H9 (cell line): Measurements from ENCODE around the gene ADAMTS16. TPM values are rescaled to one million over a fixed set of nuclear protein-coding genes. Genes with fewer than 3 reads are reported as not detected.

Experiments used
- DNase-seq: peaks from one replicate; pipeline ENCODE4 v3.0.0-alpha.2; 2017
- H2AFZ ChIP-seq: one replicate; pipeline ENCODE4 v1.6.1; 2013; ENCODE audit warnings: mild to moderate bottlenecking, low read length, control low read depth, moderate library complexity
- H2AK5ac ChIP-seq: 2 replicates; pipeline ENCODE4 v1.6.1; 2013; ENCODE audit warnings: low read length, control low read depth, mixed read lengths; ENCODE audit not compliant: insufficient read length
- H2BK120ac ChIP-seq: one replicate; pipeline ENCODE4 v1.6.1; 2013; ENCODE audit warnings: low read depth, mild to moderate bottlenecking, low read length, control low read depth, inconsistent platforms; ENCODE audit not compliant: poor library complexity, severe bottlenecking
- H2BK12ac ChIP-seq: 2 replicates; pipeline ENCODE4 v1.6.1; 2013; ENCODE audit warnings: low read length, control low read depth, mixed read lengths, low read depth; ENCODE audit not compliant: insufficient read length
- H2BK15ac ChIP-seq: 2 replicates; pipeline ENCODE4 v1.6.1; 2013; ENCODE audit warnings: low read depth, low read length, control low read depth
- H2BK20ac ChIP-seq: one replicate; pipeline ENCODE4 v1.6.1; 2013; ENCODE audit warnings: low read depth, mild to moderate bottlenecking, low read length, control low read depth, inconsistent platforms; ENCODE audit not compliant: poor library complexity, severe bottlenecking
- H2BK5ac ChIP-seq: 2 replicates; pipeline ENCODE4 v1.6.1; 2013; ENCODE audit warnings: low read length, control low read depth, mixed read lengths; ENCODE audit not compliant: insufficient read length
- H3K14ac ChIP-seq: 2 replicates; pipeline ENCODE4 v1.6.1; 2013; ENCODE audit warnings: low read length, control low read depth; ENCODE audit not compliant: insufficient read depth
- H3K18ac ChIP-seq: 2 replicates; pipeline ENCODE4 v1.6.1; 2013; ENCODE audit warnings: low read depth, mild to moderate bottlenecking, mixed read lengths, low read length, control low read depth; ENCODE audit not compliant: insufficient read length
- H3K23ac ChIP-seq: 2 replicates; pipeline ENCODE4 v1.6.1; 2013; ENCODE audit warnings: low read length, control low read depth, mixed read lengths, low read depth; ENCODE audit not compliant: insufficient read length
- H3K23me2 ChIP-seq: 2 replicates; pipeline ENCODE4 v1.6.1; 2013; ENCODE audit warnings: low read depth, mild to moderate bottlenecking, mixed read lengths, low read length, control low read depth; ENCODE audit not compliant: insufficient read length, poor library complexity, severe bottlenecking
- H3K27ac ChIP-seq: 2 replicates; pipeline ENCODE4 v1.5.1; 2013; ENCODE audit warnings: low read length, control low read depth, mixed read lengths, low read depth; ENCODE audit not compliant: insufficient read length
- H3K27me3 ChIP-seq: 2 replicates; pipeline ENCODE4 v1.6.1; 2013; ENCODE audit warnings: low read length, control low read depth, inconsistent platforms; ENCODE audit not compliant: insufficient read depth
- H3K4ac ChIP-seq: 2 replicates; pipeline ENCODE4 v1.6.1; 2013; ENCODE audit warnings: low read depth, mild to moderate bottlenecking, control low read depth, inconsistent platforms, low read length, moderate library complexity
- H3K4me1 ChIP-seq: 2 replicates; pipeline ENCODE4 v1.6.1; 2013; ENCODE audit warnings: low read length, control low read depth, inconsistent platforms; ENCODE audit not compliant: insufficient read depth
- H3K4me2 ChIP-seq: 2 replicates; pipeline ENCODE4 v1.6.1; 2013; ENCODE audit warnings: low read length, control low read depth, mixed read lengths; ENCODE audit not compliant: insufficient read length, insufficient read depth
- H3K56ac ChIP-seq: 2 replicates; pipeline ENCODE4 v1.6.1; 2013; ENCODE audit warnings: low read depth, mild to moderate bottlenecking, mixed read lengths, low read length, control low read depth; ENCODE audit not compliant: insufficient read length
- H3K79me1 ChIP-seq: 2 replicates; pipeline ENCODE4 v1.6.1; 2013; ENCODE audit warnings: low read depth, mild to moderate bottlenecking, moderate library complexity, low read length, control low read depth, inconsistent platforms; ENCODE audit not compliant: insufficient read depth, poor library complexity, severe bottlenecking
- H3K79me2 ChIP-seq: 2 replicates; pipeline ENCODE4 v1.6.1; 2013; ENCODE audit warnings: low read length, control low read depth, inconsistent platforms; ENCODE audit not compliant: insufficient read depth
- H3K9ac ChIP-seq: 2 replicates; pipeline ENCODE4 v1.6.1; 2013; ENCODE audit warnings: low read length, control low read depth, mixed read lengths; ENCODE audit not compliant: insufficient read length; ENCODE audit errors: extremely low read depth
- H3K9me3 ChIP-seq: one replicate; pipeline ENCODE4 v1.6.1; 2013; ENCODE audit warnings: low read depth, low read length, inconsistent platforms; ENCODE audit not compliant: control insufficient read depth
- H3T11ph ChIP-seq: one replicate; pipeline ENCODE4 v1.6.1; 2013; ENCODE audit warnings: mild to moderate bottlenecking, low read length, control low read depth, inconsistent platforms
- H4K20me1 ChIP-seq: one replicate; pipeline ENCODE4 v1.6.1; 2013; ENCODE audit not compliant: control insufficient read depth, insufficient read length, insufficient read depth
- H4K5ac ChIP-seq: 2 replicates; pipeline ENCODE4 v1.6.1; 2013; ENCODE audit warnings: low read depth, mild to moderate bottlenecking, mixed read lengths, low read length, control low read depth; ENCODE audit not compliant: insufficient read length
- H4K8ac ChIP-seq: replicated peaks from 2 replicates; pipeline ENCODE4 v1.6.1; 2013; ENCODE audit warnings: low read length, control low read depth, mixed read lengths, low read depth; ENCODE audit not compliant: insufficient read length
- H4K91ac ChIP-seq: 2 replicates; pipeline ENCODE4 v1.6.1; 2013; ENCODE audit warnings: low read depth, mild to moderate bottlenecking, moderate library complexity, mixed read lengths, low read length, control low read depth; ENCODE audit not compliant: insufficient read length
- H3K27ac Mint-ChIP-seq, 3 experiments: 2 replicates in 2 of 3; 3 replicates in 1 of 3; pipeline ENCODE4 v1.8.0; 2020 to 2021; ENCODE audit warnings: mixed read lengths in 3 of 3, mild to moderate bottlenecking in 1 of 3, moderate library complexity in 1 of 3
- H3K27me3 Mint-ChIP-seq: 2 replicates; pipeline ENCODE4 v1.8.0; 2021; ENCODE audit warnings: low read depth, mild to moderate bottlenecking, moderate library complexity, mixed read lengths
- H3K36me3 Mint-ChIP-seq, 3 experiments: 2 replicates in 2 of 3; 3 replicates in 1 of 3; pipeline ENCODE4 v1.8.0; 2020 to 2021; ENCODE audit warnings: low read depth in 3 of 3, mixed read lengths in 3 of 3; ENCODE audit not compliant: insufficient read depth in 1 of 3
- H3K4me1 Mint-ChIP-seq, 2 experiments: 2 replicates each; pipeline ENCODE4 v1.8.0; 2020; ENCODE audit warnings: mixed read lengths in 2 of 2
- H3K4me3 Mint-ChIP-seq, 2 experiments: 2 replicates in 1 of 2; 3 replicates in 1 of 2; pipeline ENCODE4 v1.8.0; 2020 to 2021; ENCODE audit warnings: mild to moderate bottlenecking in 2 of 2, mixed read lengths in 2 of 2, moderate library complexity in 1 of 2
- H3K9me3 Mint-ChIP-seq, 2 experiments: 2 replicates in 1 of 2; 3 replicates in 1 of 2; pipeline ENCODE4 v1.8.0; 2020; ENCODE audit warnings: mild to moderate bottlenecking in 2 of 2, mixed read lengths in 2 of 2, moderate library complexity in 1 of 2
- CTCF ChIP-seq: fragments of 200-600 bp; sonication (generic); conservative IDR thresholded peaks from 3 replicates; pipeline ENCODE4 v1.8.0; 2021; ENCODE audit warnings: antibody characterized with exemption, mild to moderate bottlenecking
- WGBS: extraction: QIAGEN DNeasy Blood & Tissue Kit; methylation state at CpG from one replicate; pipeline ENCODE4 v1.1.7; 2013; ENCODE audit warnings: missing lambda C conversion rate, low lambda C conversion rate, mixed read lengths; ENCODE audit not compliant: insufficient read length; ENCODE audit errors: extremely low coverage; 5-methylcytosine and 5-hydroxymethylcytosine counted together
- total RNA-seq: library from RNA; stranded (reverse); gene quantifications from 2 replicates; pipeline ENCODE4 v1.2.1, GENCODE V29; 2021

The ADAMTS16 gene
- total RNA-seq, 1 experiment from 2014 or later = 4.5 TPM

DNA sequence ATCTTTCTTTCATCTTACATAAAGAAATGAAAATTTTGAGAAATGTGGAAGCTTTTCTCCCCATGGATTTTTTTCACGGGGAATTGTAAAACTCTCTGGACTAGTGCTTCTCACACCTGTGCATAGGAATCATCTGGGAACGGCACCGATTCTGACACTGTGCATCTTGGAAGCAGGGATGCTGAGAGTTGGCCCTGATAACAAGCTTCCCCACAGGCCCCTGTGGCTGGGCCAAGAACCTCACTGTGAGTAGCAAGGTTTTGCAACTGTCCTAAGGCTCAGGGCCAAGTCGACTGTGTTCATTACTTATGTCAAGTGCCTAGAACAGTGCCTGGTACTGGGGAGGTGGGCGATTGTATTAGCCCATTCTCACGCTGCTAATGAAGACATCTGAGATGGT lies 174.5 kb downstream of the ADAMTS16 start:
- H4K91ac ChIP-seq = no peak overlapping the region
- no peak overlapping the region; a peak in 1 of 7 replicates for H3K27ac Mint-ChIP-seq
- H2BK5ac ChIP-seq = no peak overlapping the region
- peaks cover 3% of the 10 kb centered on the region; the same call in 1 of the 2 replicates for H3K4me1 ChIP-seq
- H3K18ac ChIP-seq = no peak overlapping the region
- H3T11ph ChIP-seq = no peak overlapping the region
- H3K4me2 ChIP-seq = no peak overlapping the region
- WGBS = no CpG with 5 or more reads among the region's 6 CpGs
- H2BK20ac ChIP-seq = no peak overlapping the region
- H3K56ac ChIP-seq = no peak overlapping the region
- H2BK12ac ChIP-seq = no peak overlapping the region
- no peak overlapping the region for H2AK5ac ChIP-seq
- no peaks in the 10 kb centered on the region for H3K23me2 ChIP-seq
- no peak for DNase-seq
- no peak overlapping the region for H3K9ac ChIP-seq
- no peaks in the 10 kb centered on the region for H3K79me1 ChIP-seq
- H3K79me2 ChIP-seq = no peaks in the 10 kb centered on the region
- no peaks in the 10 kb centered on the region for H3K27me3 ChIP-seq
- no peak overlapping the region for H2BK120ac ChIP-seq
- H3K4ac ChIP-seq = no peak overlapping the region
- no peak for TF ChIP-seq CTCF
- H3K14ac ChIP-seq = no peak overlapping the region
- no peak overlapping the region for H2BK15ac ChIP-seq
- no peak overlapping the region for H4K8ac ChIP-seq
- no peak overlapping the region for H4K5ac ChIP-seq
- H3K4me3 Mint-ChIP-seq = no peak overlapping the region
- peaks cover 0 to 2% of the 10 kb centered on the region in 2 experiments; a peak in 2 of 5 replicates for H3K9me3 Mint-ChIP-seq
- H4K20me1 ChIP-seq = peaks cover 4% of the 10 kb centered on the region
- no peak overlapping the region for H2AFZ ChIP-seq
- no peaks in the 10 kb centered on the region; the same call in none of the 2 replicates for H3K27me3 Mint-ChIP-seq
- peaks cover 0 to 4% (median 0%) of the 10 kb centered on the region in 3 experiments; a peak in 2 of 7 replicates for H3K36me3 Mint-ChIP-seq
- peaks cover 28% of the 10 kb centered on the region in 2 experiments for H3K4me1 Mint-ChIP-seq
- H3K23ac ChIP-seq = no peak overlapping the region
- H3K27ac ChIP-seq = no peak overlapping the region
- no peaks in the 10 kb centered on the region for H3K9me3 ChIP-seq
